ENCODE measurements around the gene DHRSX.
A peak's percentile ranks its signal among the peaks of the same experiment; 100 is the strongest.

Gene DHRSX

GRCh38 chrX:2499507-2499906 is 1.3 kb downstream of the DHRSX start:
- no peak for DNase-seq (ENCODE audit: extremely low read depth, insufficient read length)
- peaks cover 4% of the 10 kb centered on the region for H3K36me3 ChIP-seq (ENCODE audit: control insufficient read depth, insufficient read depth, low read length)
- H3K27me3 ChIP-seq (replicated peaks; ENCODE audit: control insufficient read depth, insufficient read depth, low read length) = no peaks in the 10 kb centered on the region
- TF ChIP-seq CTCF (IDR thresholded peaks at IDR 0.05; ENCODE audit: insufficient read depth, low read length, poor library complexity, severe bottlenecking) = no peak
- H3K4me3 ChIP-seq (replicated peaks; ENCODE audit: low read depth, low read length) = peak overlapping the region; percentile 88

GRCh38 chrX:2498781-2499302 is 1.9 kb downstream of the DHRSX start:
- DNase-seq (ENCODE audit: extremely low read depth, insufficient read length) = no peak
- Histone ChIP-seq H3K27me3 (replicated peaks; ENCODE audit: control insufficient read depth, insufficient read depth, low read length) (no peaks in the 10 kb centered on the region), H3K36me3 (ENCODE audit: control insufficient read depth, insufficient read depth, low read length) (peaks cover 4% of the 10 kb centered on the region), H3K4me3 (replicated peaks; ENCODE audit: low read depth, low read length) (peak overlapping the region; percentile 88)
- TF ChIP-seq CTCF (IDR thresholded peaks at IDR 0.05; ENCODE audit: insufficient read depth, low read length, poor library complexity, severe bottlenecking) = no peak

GRCh38 chrX:2497961-2498780 is 2.6 kb downstream of the DHRSX start:
- peaks cover 4% of the 10 kb centered on the region for H3K36me3 ChIP-seq (ENCODE audit: control insufficient read depth, insufficient read depth, low read length)
- peak overlapping the region; percentile 88; the same call in 1 of the 2 replicates for H3K4me3 ChIP-seq (replicated peaks; ENCODE audit: low read depth, low read length)
- H3K27me3 ChIP-seq (replicated peaks; ENCODE audit: control insufficient read depth, insufficient read depth, low read length) = no peaks in the 10 kb centered on the region
- DNase-seq (ENCODE audit: extremely low read depth, insufficient read length) = no peak
- TF ChIP-seq CTCF (IDR thresholded peaks at IDR 0.05; ENCODE audit: insufficient read depth, low read length, poor library complexity, severe bottlenecking) = no peak

- Histone ChIP-seq H3K4me3 (replicated peaks; ENCODE audit: low read depth, low read length) (no peak overlapping the region), H3K27me3 (replicated peaks; ENCODE audit: control insufficient read depth, insufficient read depth, low read length) (no peaks in the 10 kb centered on the region), H3K36me3 (ENCODE audit: control insufficient read depth, insufficient read depth, low read length) (peaks cover 7% of the 10 kb centered on the region)
- TF ChIP-seq CTCF (IDR thresholded peaks at IDR 0.05; ENCODE audit: insufficient read depth, low read length, poor library complexity, severe bottlenecking) = no peak
- no peak for DNase-seq (ENCODE audit: extremely low read depth, insufficient read length)
Observed at GRCh38 chrX:2495595-2495994, 5.2 kb downstream of the DHRSX start.

- H3K4me3 ChIP-seq (replicated peaks; ENCODE audit: low read depth, low read length) = no peak overlapping the region
- no peak for TF ChIP-seq CTCF (IDR thresholded peaks at IDR 0.05; ENCODE audit: insufficient read depth, low read length, poor library complexity, severe bottlenecking)
- no peaks in the 10 kb centered on the region for H3K27me3 ChIP-seq (replicated peaks; ENCODE audit: control insufficient read depth, insufficient read depth, low read length)
- peaks cover 28% of the 10 kb centered on the region for H3K36me3 ChIP-seq (ENCODE audit: control insufficient read depth, insufficient read depth, low read length)
- no peak for DNase-seq (ENCODE audit: extremely low read depth, insufficient read length)
Observed at GRCh38 chrX:2492531-2493218, 8.1 kb downstream of the DHRSX start.
